D721Med (cell line): ENCODE results near the gene CPNE2.

ENCODE experiments used
- DNase-seq: peaks from one replicate; pipeline ENCODE4 v3.0.0; 2011; ENCODE audit warnings: low spot score; ENCODE audit not compliant: insufficient read length
- FAIRE-seq: peaks from 2 replicates; lab custom pipeline; 2011; peaks lifted over from hg19 to GRCh38; lab: Jason Lieb, UNC
- TF ChIP-seq, protein P1 (sequence below): IDR thresholded peaks from 2 replicates; pipeline ENCODE4 v1.5.1; 2012; ENCODE audit warnings: mild to moderate bottlenecking, control low read depth; ENCODE audit not compliant: insufficient read depth; ENCODE audit errors: missing control alignments

CPNE2 gene

DNA sequence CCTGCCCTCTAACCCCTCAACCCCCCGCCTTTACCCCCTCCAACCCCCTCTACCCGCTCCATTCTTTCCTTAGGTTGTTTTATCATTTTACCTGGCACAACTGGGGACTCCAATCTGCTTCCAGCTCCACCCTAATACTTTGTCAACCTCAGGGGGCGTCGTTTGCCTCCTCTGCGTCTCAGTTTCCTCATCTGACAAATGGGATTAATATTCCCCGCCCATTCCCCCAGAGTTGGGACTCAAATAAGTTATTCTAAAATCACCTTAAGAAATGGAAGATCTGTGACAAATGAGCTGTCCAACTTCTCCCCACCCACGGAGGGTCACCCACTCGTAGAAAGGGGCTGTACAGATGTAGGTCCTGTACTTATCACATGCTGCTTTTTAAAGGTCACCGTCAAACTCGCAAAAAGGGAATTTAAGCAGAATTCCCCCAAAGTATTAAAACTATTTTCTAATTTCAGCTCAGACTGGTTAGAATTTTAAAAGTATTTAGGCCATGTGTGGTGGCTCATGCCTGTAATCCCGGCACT is 40.6 kb upstream of the CPNE2 start:
- TF ChIP-seq, protein P1, sequence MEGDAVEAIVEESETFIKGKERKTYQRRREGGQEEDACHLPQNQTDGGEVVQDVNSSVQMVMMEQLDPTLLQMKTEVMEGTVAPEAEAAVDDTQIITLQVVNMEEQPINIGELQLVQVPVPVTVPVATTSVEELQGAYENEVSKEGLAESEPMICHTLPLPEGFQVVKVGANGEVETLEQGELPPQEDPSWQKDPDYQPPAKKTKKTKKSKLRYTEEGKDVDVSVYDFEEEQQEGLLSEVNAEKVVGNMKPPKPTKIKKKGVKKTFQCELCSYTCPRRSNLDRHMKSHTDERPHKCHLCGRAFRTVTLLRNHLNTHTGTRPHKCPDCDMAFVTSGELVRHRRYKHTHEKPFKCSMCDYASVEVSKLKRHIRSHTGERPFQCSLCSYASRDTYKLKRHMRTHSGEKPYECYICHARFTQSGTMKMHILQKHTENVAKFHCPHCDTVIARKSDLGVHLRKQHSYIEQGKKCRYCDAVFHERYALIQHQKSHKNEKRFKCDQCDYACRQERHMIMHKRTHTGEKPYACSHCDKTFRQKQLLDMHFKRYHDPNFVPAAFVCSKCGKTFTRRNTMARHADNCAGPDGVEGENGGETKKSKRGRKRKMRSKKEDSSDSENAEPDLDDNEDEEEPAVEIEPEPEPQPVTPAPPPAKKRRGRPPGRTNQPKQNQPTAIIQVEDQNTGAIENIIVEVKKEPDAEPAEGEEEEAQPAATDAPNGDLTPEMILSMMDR = no peak
- no peak for FAIRE-seq
- DNase-seq = no peak

DNA sequence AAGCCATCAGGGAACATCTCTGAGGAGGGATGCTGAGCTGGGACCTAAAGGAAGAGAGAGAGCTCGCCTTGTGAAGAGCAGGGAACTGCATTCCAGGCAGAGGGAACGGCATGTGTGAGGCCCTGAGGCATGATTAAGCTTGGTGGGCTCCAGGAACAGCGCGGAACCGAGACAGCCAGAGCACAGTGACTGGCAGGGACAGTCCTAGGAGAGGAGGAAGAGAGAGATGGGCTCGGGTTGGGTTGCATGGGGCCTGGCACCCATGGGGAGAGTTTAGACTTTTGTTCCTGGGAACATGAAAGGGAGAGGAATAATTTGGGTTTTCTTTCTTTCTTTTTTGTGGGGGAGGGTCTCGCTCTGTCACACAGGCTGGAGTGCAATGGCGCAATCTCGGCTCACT is 39.2 kb upstream of the CPNE2 start:
- TF ChIP-seq, protein P1 = no peak
- DNase-seq (no peak), FAIRE-seq (no peak)

DNA sequence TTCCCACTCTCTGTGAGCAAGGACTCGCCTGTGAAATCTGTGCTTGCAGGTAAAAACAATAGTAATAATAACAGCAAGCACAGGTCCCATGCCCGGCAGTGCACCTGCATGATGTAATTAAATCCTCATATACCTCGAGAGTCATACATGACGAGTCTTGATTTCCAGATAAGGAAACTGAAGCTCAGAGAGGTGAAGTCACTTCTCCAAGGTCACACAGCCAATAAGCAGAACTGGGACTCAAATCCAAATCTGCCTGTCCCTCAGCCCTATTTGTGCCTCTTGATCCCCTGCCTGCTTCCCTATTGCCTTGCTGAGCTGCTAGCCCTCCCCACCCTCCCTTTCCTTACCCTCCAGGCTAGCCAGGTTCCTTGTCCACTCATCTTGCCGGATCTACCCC is 38.0 kb upstream of the CPNE2 start:
- FAIRE-seq (no peak), DNase-seq (no peak)
- TF ChIP-seq, protein P1 = no peak

DNA sequence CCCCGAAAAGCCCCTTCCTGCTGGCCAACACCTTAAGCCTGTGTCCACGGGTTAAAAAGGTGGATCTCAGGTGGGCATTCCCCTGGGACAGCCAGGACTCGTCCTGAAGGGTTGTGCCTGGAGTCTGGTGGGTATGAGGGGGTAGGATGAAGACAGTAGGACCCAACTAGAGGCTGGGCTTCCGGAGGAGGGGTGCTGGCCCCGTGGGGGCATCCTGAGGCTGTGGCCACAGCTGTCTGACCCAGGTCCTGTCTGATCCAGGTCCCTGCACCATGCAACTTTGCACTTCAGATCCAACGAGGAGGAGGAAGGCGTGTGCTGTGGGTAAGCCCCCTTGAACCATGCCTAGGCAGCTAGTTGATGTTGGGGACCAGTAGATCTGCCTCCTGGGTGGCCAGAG is 37.6 kb upstream of the CPNE2 start:
- no peak for DNase-seq
- FAIRE-seq = no peak
- TF ChIP-seq, protein P1 = no peak

DNA sequence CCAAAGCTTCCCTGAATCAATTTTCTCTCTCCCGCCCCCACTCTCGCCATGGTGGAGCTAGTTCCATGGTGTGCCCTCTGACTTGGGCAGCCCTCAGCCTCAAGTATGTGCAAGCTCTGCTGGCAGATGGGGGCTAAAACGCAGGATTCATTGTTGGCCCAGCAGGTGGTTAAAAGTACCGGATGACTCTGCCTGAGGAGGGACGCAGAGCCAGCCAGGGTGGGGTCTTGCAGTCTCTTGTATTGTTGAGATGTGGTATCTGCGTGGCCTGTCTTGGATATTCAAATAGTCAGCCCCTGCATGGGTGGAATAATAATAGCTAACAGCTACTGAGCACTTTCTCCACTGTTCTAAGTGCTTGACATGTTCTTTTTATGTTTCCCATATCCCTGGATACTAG is 36.7 kb upstream of the CPNE2 start:
- DNase-seq (no peak), FAIRE-seq (no peak)
- TF ChIP-seq, protein P1 = no peak

DNA sequence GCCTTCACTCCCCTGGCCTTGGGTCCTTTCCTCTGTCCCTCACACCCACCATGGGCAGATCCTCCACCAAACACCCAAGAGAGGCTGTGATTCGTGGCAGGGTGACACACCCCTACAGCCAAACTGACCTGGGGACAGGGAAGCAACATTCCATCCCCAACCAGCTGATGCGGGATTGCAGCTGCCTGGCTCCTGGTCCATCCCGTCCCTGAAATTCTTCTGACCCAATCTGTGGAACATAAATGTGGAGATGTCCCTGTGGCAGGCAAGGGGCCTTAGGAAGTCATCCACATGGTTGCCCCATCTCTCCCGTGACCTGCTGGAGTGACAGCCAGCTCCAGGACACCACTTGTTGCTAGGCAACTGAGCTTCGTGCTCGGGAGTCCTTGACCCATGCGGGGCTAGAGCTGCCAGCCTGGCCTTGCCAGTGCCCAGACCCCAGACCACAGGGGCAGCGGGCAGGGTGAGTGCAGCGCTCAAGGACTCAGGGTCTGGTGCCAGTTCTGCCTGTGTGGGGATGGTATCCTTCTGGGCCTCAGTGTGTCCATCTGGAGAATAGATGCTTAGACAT is 34.0 kb upstream of the CPNE2 start:
- DNase-seq (no peak), FAIRE-seq (no peak)
- TF ChIP-seq, protein P1 = no peak

DNA sequence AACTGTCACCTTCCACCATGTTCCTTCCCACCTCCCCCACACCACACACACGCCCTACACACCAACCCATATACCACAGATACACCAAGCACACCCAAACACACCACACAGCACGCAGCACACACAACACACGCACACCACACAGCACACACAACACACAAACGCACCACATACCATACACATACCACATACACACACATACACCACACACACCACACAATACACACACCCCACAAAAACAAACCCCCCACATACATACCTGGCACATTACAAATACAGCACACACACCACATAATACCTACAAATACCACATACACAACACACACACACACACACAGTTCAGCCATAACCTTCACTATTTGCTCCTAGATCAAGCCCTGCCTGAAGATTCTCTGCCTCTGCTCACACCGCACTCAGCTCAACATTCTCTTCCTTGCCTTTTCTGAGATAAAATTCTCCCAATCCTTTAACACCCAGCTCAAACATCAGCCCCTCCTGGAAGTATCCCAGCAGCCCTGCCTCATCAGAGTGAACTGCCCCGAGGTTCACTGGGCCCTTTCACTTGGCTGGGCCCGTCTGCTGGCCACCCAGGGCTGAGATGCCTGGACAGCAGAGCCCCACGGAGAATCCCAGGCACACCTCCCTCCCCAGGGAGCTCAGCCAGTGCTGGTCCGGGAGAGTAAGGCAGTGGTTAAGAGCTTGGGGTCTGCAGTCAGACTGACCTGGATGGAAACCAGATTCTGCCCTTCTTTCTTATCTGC is 31.9 kb upstream of the CPNE2 start:
- TF ChIP-seq, protein P1 = no peak
- no peak for FAIRE-seq
- no peak for DNase-seq
